ENCODE data around the gene SAFB2. TPM values are rescaled to one million over a fixed set of nuclear protein-coding genes. Genes with fewer than 3 reads are reported as not detected.

SAFB2 gene
- total RNA-seq, 1 donor: 38.0 TPM

DNA sequence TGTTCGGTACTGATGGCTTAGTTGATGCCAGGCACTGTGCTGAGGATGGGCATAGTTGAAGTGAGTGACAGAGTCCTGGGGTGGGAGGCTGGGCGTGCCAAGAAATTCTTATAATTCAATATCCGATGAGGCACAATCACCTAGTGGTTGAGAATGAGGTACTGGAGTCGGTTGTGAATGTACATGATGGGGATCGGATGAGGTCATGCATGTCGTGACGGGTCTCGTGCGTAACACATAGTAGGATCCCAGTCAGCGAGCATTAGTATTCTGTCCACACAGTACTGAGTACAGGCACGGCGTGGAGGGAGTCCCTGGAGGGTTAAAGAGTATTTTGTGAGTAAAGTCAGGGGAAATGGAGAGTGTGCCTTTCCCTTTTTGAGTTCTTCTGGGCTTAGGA, 3.1 kb upstream of the SAFB2 start:
- Histone ChIP-seq H4K20me1 (ENCODE audit: insufficient read depth, low read length) (peaks cover 72% of the 10 kb centered on the region), H3K79me2 (ENCODE audit: insufficient read depth, low read length) (peaks cover 97% of the 10 kb centered on the region), H3K36me3 (ENCODE audit: insufficient read depth, low read length) (peaks cover 60% of the 10 kb centered on the region), H3K27ac (ENCODE audit: low read depth, low read length) (peak overlapping the region; percentile 93), H3K4me2 (ENCODE audit: insufficient read depth, low read length) (peak overlapping the region; percentile 95), H3K4me1 (ENCODE audit: insufficient read depth, low read length) (peaks cover 56% of the 10 kb centered on the region), H3K9me3 (ENCODE audit: low read depth, low read length) (no peaks in the 10 kb centered on the region), H2AFZ (ENCODE audit: low read length) (no peak overlapping the region), H3K4me3 (ENCODE audit: insufficient read depth, low read length) (peak overlapping the region; percentile 99), H3K27me3 (ENCODE audit: insufficient read depth, low read length) (no peaks in the 10 kb centered on the region)
- TF ChIP-seq, protein P1, sequence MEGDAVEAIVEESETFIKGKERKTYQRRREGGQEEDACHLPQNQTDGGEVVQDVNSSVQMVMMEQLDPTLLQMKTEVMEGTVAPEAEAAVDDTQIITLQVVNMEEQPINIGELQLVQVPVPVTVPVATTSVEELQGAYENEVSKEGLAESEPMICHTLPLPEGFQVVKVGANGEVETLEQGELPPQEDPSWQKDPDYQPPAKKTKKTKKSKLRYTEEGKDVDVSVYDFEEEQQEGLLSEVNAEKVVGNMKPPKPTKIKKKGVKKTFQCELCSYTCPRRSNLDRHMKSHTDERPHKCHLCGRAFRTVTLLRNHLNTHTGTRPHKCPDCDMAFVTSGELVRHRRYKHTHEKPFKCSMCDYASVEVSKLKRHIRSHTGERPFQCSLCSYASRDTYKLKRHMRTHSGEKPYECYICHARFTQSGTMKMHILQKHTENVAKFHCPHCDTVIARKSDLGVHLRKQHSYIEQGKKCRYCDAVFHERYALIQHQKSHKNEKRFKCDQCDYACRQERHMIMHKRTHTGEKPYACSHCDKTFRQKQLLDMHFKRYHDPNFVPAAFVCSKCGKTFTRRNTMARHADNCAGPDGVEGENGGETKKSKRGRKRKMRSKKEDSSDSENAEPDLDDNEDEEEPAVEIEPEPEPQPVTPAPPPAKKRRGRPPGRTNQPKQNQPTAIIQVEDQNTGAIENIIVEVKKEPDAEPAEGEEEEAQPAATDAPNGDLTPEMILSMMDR (IDR thresholded peaks at IDR 0.05; ENCODE audit: extremely low read depth, low read depth, low read length): no peak
- no peak for DNase-seq (ENCODE audit: insufficient read length, low spot score, missing footprints)

DNA sequence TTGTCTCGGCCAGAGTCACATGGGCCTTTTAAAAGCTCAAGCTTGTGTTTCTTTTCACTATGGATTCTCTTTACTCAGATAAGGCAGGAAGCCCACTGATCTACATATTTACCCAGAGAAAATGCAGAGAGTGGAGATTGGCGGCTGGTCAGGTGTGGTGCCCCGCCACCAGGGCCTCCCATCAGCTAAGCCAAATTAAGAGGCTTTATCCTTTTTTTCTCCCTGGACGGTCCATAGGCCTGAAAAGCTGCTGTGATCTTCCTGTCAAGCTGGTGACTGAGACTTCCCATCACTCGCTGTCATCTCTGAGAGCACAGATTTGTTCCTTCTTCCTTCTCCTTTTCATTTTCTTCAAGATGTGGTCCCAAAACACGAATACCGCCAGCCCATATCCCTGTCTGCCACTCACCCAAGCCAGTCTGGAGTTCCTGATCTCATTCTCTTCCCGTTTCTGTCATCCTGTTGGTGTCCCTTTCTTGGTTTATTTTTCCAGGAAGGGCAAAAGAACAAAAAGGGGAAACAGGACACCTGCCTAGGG, 2.2 kb upstream of the SAFB2 start:
- Histone ChIP-seq H3K4me2 (ENCODE audit: insufficient read depth, low read length) (peak overlapping the region; percentile 95), H3K79me2 (ENCODE audit: insufficient read depth, low read length) (peaks cover 97% of the 10 kb centered on the region), H3K4me1 (ENCODE audit: insufficient read depth, low read length) (peaks cover 60% of the 10 kb centered on the region), H3K9me3 (ENCODE audit: low read depth, low read length) (no peaks in the 10 kb centered on the region), H2AFZ (ENCODE audit: low read length) (no peak overlapping the region), H3K4me3 (ENCODE audit: insufficient read depth, low read length) (peak overlapping the region; percentile 99), H3K36me3 (ENCODE audit: insufficient read depth, low read length) (peaks cover 63% of the 10 kb centered on the region), H4K20me1 (ENCODE audit: insufficient read depth, low read length) (peaks cover 69% of the 10 kb centered on the region), H3K27me3 (ENCODE audit: insufficient read depth, low read length) (no peaks in the 10 kb centered on the region), H3K27ac (ENCODE audit: low read depth, low read length) (peak overlapping the region; percentile 93)
- TF ChIP-seq, protein P1 (IDR thresholded peaks at IDR 0.05; ENCODE audit: extremely low read depth, low read depth, low read length): no peak
- DNase-seq (ENCODE audit: insufficient read length, low spot score, missing footprints): no peak

DNA sequence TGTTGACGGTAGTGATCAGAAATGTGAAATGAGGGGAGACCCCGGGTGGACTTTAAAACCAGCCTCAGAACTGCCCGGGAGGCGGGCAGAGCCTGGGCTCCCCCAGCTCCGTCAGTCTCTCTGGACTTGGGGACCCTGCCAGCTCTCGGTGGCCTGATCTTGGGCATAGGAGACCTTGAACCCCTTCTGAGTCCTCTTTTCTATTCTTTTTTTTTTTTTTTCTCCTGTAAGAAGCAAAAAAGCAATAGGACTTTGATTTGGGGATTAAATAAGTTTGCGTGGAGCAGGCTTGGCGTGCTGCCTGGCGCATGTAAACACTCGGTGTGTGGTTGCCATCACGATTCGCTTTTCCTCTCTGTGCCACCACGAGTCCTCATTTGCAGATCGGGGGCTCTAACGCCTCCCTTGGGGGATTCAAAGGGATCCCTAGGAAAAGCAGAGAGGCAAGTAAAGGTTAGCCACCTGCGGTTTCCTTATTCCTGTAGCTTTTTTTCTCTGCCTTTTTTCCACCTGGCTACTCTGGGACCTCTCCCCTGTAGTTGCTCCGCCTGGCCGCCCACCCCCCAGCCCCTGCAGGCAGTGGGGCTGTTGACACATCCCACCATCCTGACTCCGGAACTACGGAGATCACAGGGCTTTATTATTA, 1.6 kb upstream of the SAFB2 start:
- Histone ChIP-seq H3K27ac (ENCODE audit: low read depth, low read length) (peak overlapping the region; percentile 93), H2AFZ (ENCODE audit: low read length) (no peak overlapping the region), H3K27me3 (ENCODE audit: insufficient read depth, low read length) (no peaks in the 10 kb centered on the region), H4K20me1 (ENCODE audit: insufficient read depth, low read length) (peaks cover 66% of the 10 kb centered on the region), H3K4me2 (ENCODE audit: insufficient read depth, low read length) (peak overlapping the region; percentile 95), H3K4me3 (ENCODE audit: insufficient read depth, low read length) (peak overlapping the region; percentile 99), H3K36me3 (ENCODE audit: insufficient read depth, low read length) (peaks cover 60% of the 10 kb centered on the region), H3K4me1 (ENCODE audit: insufficient read depth, low read length) (peaks cover 59% of the 10 kb centered on the region), H3K79me2 (ENCODE audit: insufficient read depth, low read length) (peaks cover 97% of the 10 kb centered on the region), H3K9me3 (ENCODE audit: low read depth, low read length) (no peaks in the 10 kb centered on the region)
- DNase-seq (ENCODE audit: insufficient read length, low spot score, missing footprints): no peak
- TF ChIP-seq, protein P1 (IDR thresholded peaks at IDR 0.05; ENCODE audit: extremely low read depth, low read depth, low read length): no peak

DNA sequence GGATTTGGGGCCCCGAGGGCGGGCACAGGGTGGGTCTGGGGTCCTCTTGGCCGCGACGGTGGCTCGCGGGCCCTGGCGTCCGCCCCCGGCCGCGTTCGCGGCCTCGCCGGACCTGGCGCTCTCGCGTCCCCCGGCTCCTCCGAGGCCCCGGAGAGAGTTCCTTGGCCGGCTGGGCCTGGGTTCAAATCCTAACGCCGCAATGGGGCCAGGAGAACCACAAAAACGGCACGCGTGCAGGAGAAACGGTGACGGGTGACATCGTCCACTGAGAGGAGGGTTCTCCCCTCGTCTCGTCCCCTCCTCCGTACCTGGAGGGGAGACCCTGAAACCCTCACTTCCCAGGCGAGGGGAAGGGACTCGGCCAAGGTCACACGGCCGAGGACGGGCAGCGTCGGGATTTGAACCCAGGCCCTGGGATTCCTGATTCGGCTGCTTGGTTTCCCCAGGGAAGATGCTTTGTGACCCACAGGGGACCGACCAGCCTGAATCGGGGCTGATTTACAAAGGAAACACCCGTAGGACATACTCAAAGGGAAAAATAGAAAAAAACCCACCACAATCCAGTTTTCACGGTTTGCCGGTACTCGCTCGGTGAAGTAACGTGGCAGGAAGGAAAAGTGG, 931 bp upstream of the SAFB2 start:
- Histone ChIP-seq H3K27me3 (ENCODE audit: insufficient read depth, low read length) (no peaks in the 10 kb centered on the region), H2AFZ (ENCODE audit: low read length) (peak overlapping the region; percentile 88), H3K36me3 (ENCODE audit: insufficient read depth, low read length) (peaks cover 58% of the 10 kb centered on the region), H3K9me3 (ENCODE audit: low read depth, low read length) (no peaks in the 10 kb centered on the region), H3K27ac (ENCODE audit: low read depth, low read length) (peak overlapping the region; percentile 93), H3K4me3 (ENCODE audit: insufficient read depth, low read length) (peak overlapping the region; percentile 99), H3K4me1 (ENCODE audit: insufficient read depth, low read length) (peaks cover 54% of the 10 kb centered on the region), H3K79me2 (ENCODE audit: insufficient read depth, low read length) (peaks cover 97% of the 10 kb centered on the region), H3K4me2 (ENCODE audit: insufficient read depth, low read length) (peak overlapping the region; percentile 95), H4K20me1 (ENCODE audit: insufficient read depth, low read length) (peaks cover 62% of the 10 kb centered on the region)
- TF ChIP-seq, protein P1 (IDR thresholded peaks at IDR 0.05; ENCODE audit: extremely low read depth, low read depth, low read length): no peak
- DNase-seq (ENCODE audit: insufficient read length, low spot score, missing footprints): peak; percentile 58
